Common myeloid progenitor, CD34-positive (primary cell): ENCODE measurements around the gene ANKRD53.
A peak's percentile ranks its signal among the peaks of the same experiment; 100 is the strongest.

ENCODE experiments used
- CTCF ChIA-PET: fragments of 350-600 bp; sonication (Branson Sonifier 250); formaldehyde crosslinking; loops from one replicate; lab custom pipeline; 2021; ENCODE audit warnings: antibody characterized with exemption; lab: Charles Lee
- POLR2A ChIA-PET: fragments of 350-600 bp; sonication (Branson Sonifier 250); formaldehyde crosslinking; loops from one replicate; lab custom pipeline; 2021; ENCODE audit warnings: antibody characterized with exemption; lab: Charles Lee
- DNase-seq, 3 donors: peaks; one replicate each; pipeline versions ENCODE4 v3.0.0 to v3.0.0-alpha.2; 2013
- H3K27ac ChIP-seq, 2 experiments: 1 replicate in 1 of 2; 2 replicates in 1 of 2; pipeline ENCODE4 v1.7.0; 2013; ENCODE audit warnings: inconsistent platforms in 2 of 2, low read length in 2 of 2, mild to moderate bottlenecking in 2 of 2, low read depth in 1 of 2, moderate library complexity in 1 of 2; ENCODE audit not compliant: severe bottlenecking in 2 of 2, insufficient read depth in 1 of 2, poor library complexity in 1 of 2
- H3K27me3 ChIP-seq, 5 experiments: replicated peaks in 2 of 5; 1 replicate in 3 of 5; 2 replicates in 2 of 5; pipeline versions ENCODE4 v1.6.1 to v1.7.0; 2013; ENCODE audit warnings: low read length in 4 of 5, mild to moderate bottlenecking in 2 of 5, moderate library complexity in 2 of 5, inconsistent platforms in 1 of 5; ENCODE audit not compliant: insufficient read depth in 5 of 5, control insufficient read depth in 4 of 5
- H3K36me3 ChIP-seq, 4 experiments: 1 replicate in 2 of 4; 2 replicates in 2 of 4; pipeline versions ENCODE4 v1.6.1 to v1.7.0; 2013; ENCODE audit warnings: low read length in 3 of 4, control low read depth in 1 of 4, mild to moderate bottlenecking in 1 of 4; ENCODE audit not compliant: control insufficient read depth in 4 of 4, insufficient read depth in 4 of 4
- H3K4me1 ChIP-seq, 4 experiments: 1 replicate in 3 of 4; 2 replicates in 1 of 4; pipeline versions ENCODE4 v1.6.1 to v1.7.1; 2013; ENCODE audit warnings: low read length in 3 of 4, mild to moderate bottlenecking in 3 of 4, control low read depth in 1 of 4, inconsistent platforms in 1 of 4, moderate library complexity in 1 of 4; ENCODE audit not compliant: control insufficient read depth in 4 of 4, insufficient read depth in 4 of 4; ENCODE audit errors: control extremely low read depth in 1 of 4
- H3K4me3 ChIP-seq, 7 experiments: 1 replicate in 4 of 7; 2 replicates in 3 of 7; pipeline versions ENCODE4 v1.5.1 to v1.7.0; 2013; ENCODE audit warnings: mild to moderate bottlenecking in 7 of 7, low read length in 6 of 7, moderate library complexity in 6 of 7, inconsistent platforms in 2 of 7, low read depth in 2 of 7, control low read depth in 1 of 7; ENCODE audit not compliant: insufficient read depth in 4 of 7, control insufficient read depth in 1 of 7; ENCODE audit errors: extremely low read depth in 1 of 7
- H3K9me3 ChIP-seq, 5 experiments: 1 replicate in 4 of 5; 2 replicates in 1 of 5; pipeline versions ENCODE4 v1.6.1 to v1.7.1; 2013; ENCODE audit warnings: low read length in 4 of 5, mild to moderate bottlenecking in 2 of 5, inconsistent platforms in 1 of 5, low read depth in 1 of 5, moderate library complexity in 1 of 5; ENCODE audit not compliant: control insufficient read depth in 4 of 5, insufficient read depth in 2 of 5; ENCODE audit errors: control extremely low read depth in 1 of 5
- WGBS: methylation state at CpG from one replicate; pipeline ENCODE4 v1.1.5; 2013; ENCODE audit not compliant: insufficient coverage; 5-methylcytosine and 5-hydroxymethylcytosine counted together

Gene ANKRD53

GRCh38 chr2:70966681-70967080 is 11.7 kb upstream of the ANKRD53 start:
- ChIA-PET CTCF (interaction anchor here (1.1 to 8.6 kb wide), 5 partner anchors 13 to 42 kb away, joined by 3 to 181 read pairs (median 4); partner anchors contain the start of gene ANKRD53), POLR2A (no interaction called here)
- Histone ChIP-seq H3K27ac (no peak overlapping the region), H3K4me3 (no peak overlapping the region), H3K27me3 (peaks cover 3 to 45% (median 19%) of the 10 kb centered on the region in 5 experiments), H3K4me1 (peaks cover 0 to 9% (median 8%) of the 10 kb centered on the region in 4 experiments), H3K36me3 (no peaks in the 10 kb centered on the region), H3K9me3 (no peaks in the 10 kb centered on the region)
- DNase-seq: no peak
- WGBS: 93% methylated on average over 3 of the region's 4 CpGs

GRCh38 chr2:70967189-70967588 is 11.2 kb upstream of the ANKRD53 start:
- H3K4me3 ChIP-seq: no peak overlapping the region
- DNase-seq: no peak
- no peaks in the 10 kb centered on the region for H3K9me3 ChIP-seq
- H3K27me3 ChIP-seq: peaks cover 3 to 43% (median 21%) of the 10 kb centered on the region in 5 experiments
- ChIA-PET POLR2A (no interaction called here), CTCF (interaction anchor here (1.1 to 8.6 kb wide), 5 partner anchors 12 to 42 kb away, joined by 3 to 181 read pairs (median 4); partner anchors contain the start of gene ANKRD53)
- H3K36me3 ChIP-seq: no peaks in the 10 kb centered on the region
- no CpG with 5 or more reads among the region's 4 CpGs for WGBS
- peaks cover 0 to 9% (median 8%) of the 10 kb centered on the region in 4 experiments for H3K4me1 ChIP-seq
- H3K27ac ChIP-seq: no peak overlapping the region

GRCh38 chr2:70974592-70974991 is 3.8 kb upstream of the ANKRD53 start:
- no peak overlapping the region for H3K27ac ChIP-seq
- CTCF ChIA-PET: interaction anchor here (0.6 to 14.6 kb wide), 5 partner anchors 9 to 331 kb away, joined by 3 to 181 read pairs (median 4); no protein-coding TSS in a partner anchor
- no peaks in the 10 kb centered on the region for H3K36me3 ChIP-seq
- peaks cover 0 to 15% (median 7%) of the 10 kb centered on the region in 5 experiments for H3K27me3 ChIP-seq
- H3K9me3 ChIP-seq: no peaks in the 10 kb centered on the region
- H3K4me1 ChIP-seq: peaks cover 5 to 21% (median 15%) of the 10 kb centered on the region in 4 experiments
- WGBS: 86% methylated on average over 1 of the region's 3 CpGs
- POLR2A ChIA-PET: no interaction called here
- no peak overlapping the region for H3K4me3 ChIP-seq
- no peak for DNase-seq

GRCh38 chr2:70975237-70975636 is 3.2 kb upstream of the ANKRD53 start:
- Histone ChIP-seq H3K9me3 (no peaks in the 10 kb centered on the region), H3K4me1 (peaks cover 5 to 21% (median 15%) of the 10 kb centered on the region in 4 experiments), H3K27me3 (peaks cover 0 to 15% (median 7%) of the 10 kb centered on the region in 5 experiments), H3K27ac (no peak overlapping the region), H3K4me3 (no peak overlapping the region), H3K36me3 (no peaks in the 10 kb centered on the region)
- CTCF ChIA-PET: interaction anchor here (0.9 to 14.6 kb wide), 3 partner anchors 9 to 18 kb away, joined by 4 to 181 read pairs (median 21); no protein-coding TSS in a partner anchor
- 100% methylated on average over 2 of the region's 2 CpGs for WGBS
- no peak for DNase-seq
- POLR2A ChIA-PET: no interaction called here

- ChIA-PET CTCF (interaction anchor here (1.4 to 14.6 kb wide), 3 partner anchors 14 to 18 kb away, joined by 3 to 181 read pairs (median 3); no protein-coding TSS in a partner anchor), POLR2A (no interaction called here)
- Histone ChIP-seq H3K4me3 (peak overlapping the region in 6 of 7 experiments; percentile 64 to 77 (median 70)), H3K27me3 (peaks cover 0 to 15% (median 4%) of the 10 kb centered on the region in 5 experiments), H3K9me3 (no peaks in the 10 kb centered on the region), H3K36me3 (no peaks in the 10 kb centered on the region), H3K27ac (peak overlapping the region in 1 of 2 experiments; percentile 68), H3K4me1 (peaks cover 5 to 21% (median 15%) of the 10 kb centered on the region in 4 experiments)
- peak in 2 of 3 donors; percentile 54 to 64 for DNase-seq
- WGBS: 23% methylated on average over 3 of the region's 14 CpGs
Measured at GRCh38 chr2:70977605-70978205, 725 bp upstream of the ANKRD53 start.

- Histone ChIP-seq H3K27ac (no peak overlapping the region), H3K9me3 (no peaks in the 10 kb centered on the region), H3K4me1 (peaks cover 5 to 26% (median 17%) of the 10 kb centered on the region in 4 experiments), H3K27me3 (peaks cover 0 to 15% (median 4%) of the 10 kb centered on the region in 5 experiments), H3K4me3 (peak overlapping the region in 5 of 7 experiments; percentile 54 to 77 (median 73)), H3K36me3 (peaks cover 0 to 2% (median 0%) of the 10 kb centered on the region in 4 experiments)
- WGBS: 31% methylated on average over 16 of the region's 19 CpGs
- POLR2A ChIA-PET: no interaction called here
- CTCF ChIA-PET: interaction anchor here (1.3 to 14.6 kb wide), 4 partner anchors 14 to 89 kb away, joined by 3 to 181 read pairs (median 4); partner anchors contain the start of gene NAGK
- peak in 1 of 3 donors; percentile 28 for DNase-seq
Measured at GRCh38 chr2:70979180-70979488, 704 bp downstream of the ANKRD53 start.

- no peaks in the 10 kb centered on the region for H3K9me3 ChIP-seq
- H3K4me3 ChIP-seq: peak overlapping the region in 1 of 7 experiments; percentile 73
- H3K36me3 ChIP-seq: peaks cover 0 to 2% (median 0%) of the 10 kb centered on the region in 4 experiments
- peaks cover 0 to 15% (median 4%) of the 10 kb centered on the region in 5 experiments for H3K27me3 ChIP-seq
- WGBS: 95% methylated on average over 6 of the region's 9 CpGs
- no peak for DNase-seq
- ChIA-PET CTCF (interaction anchor here (0.9 to 14.6 kb wide), 4 partner anchors 14 to 88 kb away, joined by 3 to 181 read pairs (median 4); partner anchors contain the start of gene NAGK), POLR2A (no interaction called here)
- H3K27ac ChIP-seq: no peak overlapping the region
- peaks cover 5 to 31% (median 20%) of the 10 kb centered on the region in 4 experiments for H3K4me1 ChIP-seq
Measured at GRCh38 chr2:70979626-70980025, 1.2 kb downstream of the ANKRD53 start.
